IPS-20b (cell line): ENCODE measurements around the gene ZNF227.
"Not testable (repeated sequence)": the region's sequence is repeated elsewhere in the genome, so short reads cannot be mapped to it uniquely, and the experiment has no call there.

ENCODE experiments used
- H3K27ac ChIP-seq: one replicate; pipeline ENCODE4 v1.5.1; 2013; ENCODE audit warnings: low read length
- H3K27me3 ChIP-seq: 2 replicates; pipeline ENCODE4 v1.6.1; 2013; ENCODE audit warnings: mild to moderate bottlenecking, low read length, inconsistent platforms; ENCODE audit not compliant: insufficient read depth
- H3K36me3 ChIP-seq: 2 replicates; pipeline ENCODE4 v1.6.1; 2013; ENCODE audit warnings: low read depth, mild to moderate bottlenecking, inconsistent platforms, low read length, moderate library complexity; ENCODE audit not compliant: insufficient read depth
- H3K4me1 ChIP-seq: 2 replicates; pipeline ENCODE4 v1.6.1; 2013; ENCODE audit warnings: mild to moderate bottlenecking, control low read depth, inconsistent platforms, low read length, moderate library complexity; ENCODE audit not compliant: insufficient read depth
- H3K4me3 ChIP-seq: 2 replicates; pipeline ENCODE4 v1.5.1; 2013; ENCODE audit warnings: mild to moderate bottlenecking, low read length, inconsistent platforms
- H3K9ac ChIP-seq: 2 replicates; pipeline ENCODE4 v1.6.1; 2013; ENCODE audit warnings: low read depth, mild to moderate bottlenecking, inconsistent platforms, low read length, moderate library complexity
- H3K9me3 ChIP-seq: 2 replicates; pipeline ENCODE4 v1.6.1; 2013; ENCODE audit warnings: mild to moderate bottlenecking, low read depth, low read length, inconsistent platforms; ENCODE audit not compliant: insufficient read depth

Gene ZNF227

DNA sequence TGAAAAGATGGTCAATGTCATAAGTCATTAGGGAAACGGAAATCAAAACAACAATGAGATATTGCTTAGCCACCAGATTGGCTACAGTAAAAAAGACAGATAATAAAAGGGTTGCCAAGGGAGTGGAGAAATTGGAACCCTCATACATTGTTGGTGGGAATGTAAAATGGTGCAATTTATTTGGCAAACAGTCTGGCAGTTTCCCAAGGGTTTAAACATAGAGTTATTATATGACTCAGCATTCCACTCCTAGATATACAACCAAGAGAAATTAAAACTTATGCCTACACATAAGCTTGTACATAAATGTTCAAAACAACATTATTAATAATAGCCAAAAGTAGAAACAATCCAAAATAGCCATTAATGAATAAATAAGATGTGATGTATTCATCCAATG is 9.9 kb upstream of the ZNF227 start:
- Histone ChIP-seq H3K36me3 (no peaks in the 10 kb centered on the region), H3K9ac (no peak overlapping the region), H3K4me3 (no peak overlapping the region), H3K27ac (no peak overlapping the region), H3K9me3 (peaks cover 51% of the 10 kb centered on the region), H3K27me3 (no peaks in the 10 kb centered on the region; the same call in 1 of the 2 replicates), H3K4me1 (no peaks in the 10 kb centered on the region)

DNA sequence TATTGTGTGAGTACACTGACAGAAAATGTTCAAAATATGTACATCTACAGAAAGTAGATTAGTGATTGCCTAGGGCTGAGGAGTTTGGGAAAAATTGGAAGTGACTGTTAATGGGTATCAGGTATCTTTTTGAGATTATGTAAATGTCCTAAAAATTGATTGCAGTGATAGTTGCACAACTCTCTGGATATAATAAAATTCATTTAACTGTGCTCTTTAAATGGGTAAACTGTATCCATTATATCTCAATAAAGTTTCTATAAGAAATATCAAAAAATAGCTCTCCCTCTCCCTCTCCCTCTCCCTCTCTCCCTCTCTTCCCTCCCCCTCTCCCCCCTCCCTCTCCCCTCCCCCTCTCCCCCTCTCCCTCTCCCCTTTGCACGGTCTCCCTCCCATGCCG is 9.4 kb upstream of the ZNF227 start:
- Histone ChIP-seq H3K27ac (no peak overlapping the region), H3K9ac (no peak overlapping the region), H3K27me3 (no peaks in the 10 kb centered on the region; the same call in 1 of the 2 replicates), H3K4me1 (no peaks in the 10 kb centered on the region), H3K4me3 (no peak overlapping the region), H3K9me3 (peaks cover 51% of the 10 kb centered on the region), H3K36me3 (no peaks in the 10 kb centered on the region)

DNA sequence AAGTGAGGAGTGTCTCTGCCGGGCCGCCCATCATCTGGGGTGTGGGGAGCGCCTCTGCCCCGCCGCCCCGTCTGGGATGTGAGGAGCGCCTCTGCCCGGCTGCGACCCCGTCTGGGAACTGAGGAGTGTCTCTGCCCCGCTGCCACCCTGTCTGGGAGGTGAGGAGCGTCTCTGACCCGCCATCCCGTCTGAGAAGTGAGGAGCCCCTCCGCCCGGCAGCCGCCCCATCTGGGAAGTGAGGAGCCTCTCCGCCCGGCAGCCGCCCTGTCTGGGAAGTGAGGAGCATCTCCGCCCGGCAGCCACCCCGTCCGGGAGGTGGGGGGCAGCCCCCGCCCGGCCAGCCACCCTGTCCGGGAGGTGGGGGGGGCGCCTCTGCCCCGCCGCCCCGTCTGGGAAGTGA is 8.5 kb upstream of the ZNF227 start:
- not testable (repeated sequence) for H3K9ac ChIP-seq, H3K4me3 ChIP-seq, H3K27me3 ChIP-seq, H3K4me1 ChIP-seq, H3K36me3 ChIP-seq, H3K27ac ChIP-seq
- peaks cover 50% of the 10 kb centered on the region for H3K9me3 ChIP-seq

GRCh38 chr19:44204772-44205171 is 7.6 kb upstream of the ZNF227 start:
- H3K4me3 ChIP-seq: no peak overlapping the region
- no peak overlapping the region for H3K27ac ChIP-seq
- H3K36me3 ChIP-seq: no peaks in the 10 kb centered on the region
- no peak overlapping the region for H3K9ac ChIP-seq
- H3K4me1 ChIP-seq: no peaks in the 10 kb centered on the region
- peaks cover 51% of the 10 kb centered on the region for H3K9me3 ChIP-seq
- no peaks in the 10 kb centered on the region; the same call in 1 of the 2 replicates for H3K27me3 ChIP-seq

- Histone ChIP-seq H3K9ac (peak overlapping the region; percentile 89), H3K9me3 (peaks cover 36% of the 10 kb centered on the region), H3K27ac (no peak overlapping the region), H3K27me3 (no peaks in the 10 kb centered on the region; the same call in 1 of the 2 replicates), H3K4me1 (no peaks in the 10 kb centered on the region), H3K36me3 (no peaks in the 10 kb centered on the region), H3K4me3 (peak overlapping the region; percentile 93)
Measured at GRCh38 chr19:44207126-44207803, 5.1 kb upstream of the ZNF227 start.

GRCh38 chr19:44212866-44213346 is 574 bp downstream of the ZNF227 start:
- peak overlapping the region; percentile 94 for H3K9ac ChIP-seq
- H3K27ac ChIP-seq: peak overlapping the region; percentile 44
- H3K4me1 ChIP-seq: no peaks in the 10 kb centered on the region
- H3K36me3 ChIP-seq: peaks cover 18% of the 10 kb centered on the region
- no peaks in the 10 kb centered on the region for H3K27me3 ChIP-seq
- H3K4me3 ChIP-seq: peak overlapping the region; percentile 97
- peaks cover 14% of the 10 kb centered on the region; the same call in 1 of the 2 replicates for H3K9me3 ChIP-seq

DNA sequence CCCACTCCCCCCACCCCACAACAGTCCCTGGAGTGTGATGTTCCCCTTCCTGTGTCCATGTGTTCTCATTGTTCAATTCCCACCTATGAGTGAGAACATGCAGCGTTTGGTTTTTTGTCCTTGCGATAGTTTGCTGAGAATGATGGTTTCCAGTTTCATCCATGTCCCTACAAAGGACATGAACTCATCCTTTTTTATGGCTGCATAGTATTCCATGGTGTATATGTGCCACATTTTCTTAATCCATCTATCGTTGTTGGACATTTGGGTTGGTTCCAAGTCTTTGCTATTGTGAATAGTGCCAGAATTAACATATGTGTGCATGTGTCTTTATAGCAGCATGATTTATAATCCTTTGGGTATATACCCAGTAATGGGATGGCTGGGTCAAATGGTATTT is 7.6 kb downstream of the ZNF227 start:
- not testable (repeated sequence) for H3K27ac ChIP-seq, H3K4me3 ChIP-seq, H3K4me1 ChIP-seq, H3K9ac ChIP-seq, H3K27me3 ChIP-seq, H3K9me3 ChIP-seq
- peaks cover 27% of the 10 kb centered on the region for H3K36me3 ChIP-seq

- not testable (repeated sequence) for H3K4me1 ChIP-seq, H3K9ac ChIP-seq, H3K9me3 ChIP-seq, H3K27me3 ChIP-seq, H3K27ac ChIP-seq, H3K4me3 ChIP-seq
- H3K36me3 ChIP-seq: peaks cover 27% of the 10 kb centered on the region
Measured at GRCh38 chr19:44220761-44221160, 8.4 kb downstream of the ZNF227 start.

- H3K27me3 ChIP-seq, H3K9me3 ChIP-seq, H3K4me3 ChIP-seq, H3K27ac ChIP-seq, H3K4me1 ChIP-seq, H3K9ac ChIP-seq: not testable (repeated sequence)
- H3K36me3 ChIP-seq: peaks cover 24% of the 10 kb centered on the region
Measured at GRCh38 chr19:44221291-44221690, 9.0 kb downstream of the ZNF227 start.

DNA sequence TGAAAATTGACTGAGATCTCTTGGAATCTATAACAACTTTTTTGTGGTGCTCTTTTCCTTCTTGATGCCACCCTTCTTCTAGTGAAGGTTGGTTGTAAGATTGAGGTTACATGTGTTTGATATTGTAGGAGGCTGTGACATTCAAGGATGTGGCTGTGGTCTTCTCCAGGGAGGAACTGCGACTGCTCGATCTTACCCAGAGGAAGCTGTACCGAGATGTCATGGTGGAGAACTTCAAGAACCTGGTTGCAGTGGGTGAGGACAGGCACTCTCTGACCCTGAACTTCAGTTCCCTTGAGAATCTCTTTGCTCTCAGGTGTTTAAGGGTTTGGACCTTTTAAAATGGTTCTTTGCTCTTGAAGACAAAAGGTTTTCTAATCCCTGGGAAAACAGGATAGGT is 16.0 kb downstream of the ZNF227 start:
- H3K36me3 ChIP-seq: peaks cover 56% of the 10 kb centered on the region
- no peaks in the 10 kb centered on the region for H3K27me3 ChIP-seq
- no peak overlapping the region for H3K9ac ChIP-seq
- peaks cover 42% of the 10 kb centered on the region for H3K9me3 ChIP-seq
- H3K4me3 ChIP-seq: no peak overlapping the region
- H3K27ac ChIP-seq: no peak overlapping the region
- no peaks in the 10 kb centered on the region for H3K4me1 ChIP-seq

- H3K9me3 ChIP-seq: peaks cover 58% of the 10 kb centered on the region
- H3K9ac ChIP-seq: no peak overlapping the region
- H3K36me3 ChIP-seq: peaks cover 88% of the 10 kb centered on the region
- no peak overlapping the region for H3K4me3 ChIP-seq
- H3K27ac ChIP-seq: no peak overlapping the region
- H3K4me1 ChIP-seq: no peaks in the 10 kb centered on the region
- H3K27me3 ChIP-seq: no peaks in the 10 kb centered on the region
Measured at GRCh38 chr19:44232867-44233266, 20.5 kb downstream of the ZNF227 start.

DNA sequence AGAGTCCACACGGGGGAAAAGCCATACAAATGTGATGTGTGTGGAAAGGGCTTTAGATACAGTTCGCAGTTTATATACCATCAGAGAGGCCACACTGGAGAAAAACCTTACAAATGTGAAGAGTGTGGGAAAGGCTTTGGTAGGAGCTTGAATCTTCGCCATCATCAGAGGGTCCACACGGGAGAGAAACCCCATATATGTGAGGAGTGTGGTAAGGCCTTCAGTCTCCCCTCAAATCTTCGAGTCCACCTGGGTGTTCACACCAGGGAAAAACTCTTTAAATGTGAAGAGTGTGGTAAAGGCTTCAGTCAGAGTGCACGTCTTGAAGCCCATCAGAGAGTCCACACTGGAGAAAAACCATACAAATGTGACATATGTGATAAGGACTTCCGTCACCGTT is 24.1 kb downstream of the ZNF227 start:
- no peak overlapping the region for H3K9ac ChIP-seq
- no peak overlapping the region for H3K27ac ChIP-seq
- peaks cover 76% of the 10 kb centered on the region for H3K9me3 ChIP-seq
- peaks cover 57% of the 10 kb centered on the region for H3K36me3 ChIP-seq
- no peak overlapping the region for H3K4me3 ChIP-seq
- H3K4me1 ChIP-seq: no peaks in the 10 kb centered on the region
- no peaks in the 10 kb centered on the region for H3K27me3 ChIP-seq
